WTC11 (cell line): Measurements from ENCODE around the gene SLC25A6. TPM values are rescaled to one million over a fixed set of nuclear protein-coding genes. Genes with fewer than 3 reads are reported as not detected.

Experiments
- ATAC-seq: fragments of 200-7000 bp; cut with Tn5 transposase; 2 replicates; pipeline ENCODE4 v1.10.0; 2021; ENCODE audit warnings: mild to moderate bottlenecking, moderate library complexity
- CTCF ChIA-PET: fragments of 300-600 bp; sonication (Branson Sonifier 250); formaldehyde crosslinking; loops from one replicate; lab custom pipeline; 2021; ENCODE audit warnings: antibody characterized with exemption; lab: Charles Lee
- POLR2A ChIA-PET: fragments of 350-600 bp; sonication (Branson Sonifier 250); formaldehyde crosslinking; loops from one replicate; lab custom pipeline; 2021; ENCODE audit warnings: antibody characterized with exemption; lab: Charles Lee
- DNase-seq: peaks from one replicate; pipeline ENCODE4 v3.0.0; 2021; ENCODE audit warnings: low spot score
- H3K27ac Mint-ChIP-seq: 2 replicates; pipeline ENCODE4 v1.8.0; 2021; ENCODE audit warnings: mixed read lengths
- H3K27me3 Mint-ChIP-seq: 2 replicates; pipeline ENCODE4 v1.8.0; 2021; ENCODE audit warnings: low read depth, mild to moderate bottlenecking, moderate library complexity, mixed read lengths
- H3K36me3 Mint-ChIP-seq: 2 replicates; pipeline ENCODE4 v1.8.0; 2021; ENCODE audit warnings: mixed read lengths
- H3K4me1 Mint-ChIP-seq: 2 replicates; pipeline ENCODE4 v1.8.0; 2022; ENCODE audit warnings: mixed read lengths
- H3K4me3 Mint-ChIP-seq: 2 replicates; pipeline ENCODE4 v1.8.0; 2021; ENCODE audit warnings: mild to moderate bottlenecking, moderate library complexity, mixed read lengths
- H3K9me3 Mint-ChIP-seq: 2 replicates; pipeline ENCODE4 v1.8.0; 2021; ENCODE audit warnings: mixed read lengths
- CTCF ChIP-seq: fragments of 200-600 bp; IDR thresholded peaks from 2 replicates; pipeline ENCODE4 v1.8.0; 2022; ENCODE audit warnings: antibody characterized with exemption
- E2F1 ChIP-seq: sonication (generic); formaldehyde crosslinking; IDR thresholded peaks from 2 replicates; pipeline ENCODE4 v1.8.0; 2022; ENCODE audit warnings: mild to moderate bottlenecking, missing genetic modification reagents
- FOXK1 ChIP-seq: sonication (generic); formaldehyde crosslinking; IDR thresholded peaks from 2 replicates; pipeline ENCODE4 v1.8.0; 2022; ENCODE audit warnings: mild to moderate bottlenecking, moderate library complexity, missing genetic modification reagents
- NFE2L1 ChIP-seq: sonication (generic); formaldehyde crosslinking; IDR thresholded peaks from 2 replicates; pipeline ENCODE4 v1.8.1; 2023; ENCODE audit warnings: missing genetic modification reagents
- PRRX2 ChIP-seq: fragments of 250-450 bp; sonication (Bioruptor Pico); IDR thresholded peaks from 2 replicates; pipeline ENCODE4 v1.8.0; 2021; ENCODE audit warnings: mild to moderate bottlenecking
- STAT6 ChIP-seq: sonication (generic); formaldehyde crosslinking; conservative IDR thresholded peaks from 2 replicates; pipeline ENCODE4 v1.8.1; 2023; ENCODE audit warnings: mild to moderate bottlenecking, low read depth, missing genetic modification reagents, moderate library complexity
- TEAD4 ChIP-seq: sonication (generic); formaldehyde crosslinking; IDR thresholded peaks from 2 replicates; pipeline ENCODE4 v1.8.0; 2022; ENCODE audit warnings: mild to moderate bottlenecking, missing genetic modification reagents
- USF2 ChIP-seq: sonication (generic); formaldehyde crosslinking; IDR thresholded peaks from 2 replicates; pipeline ENCODE4 v1.8.1; 2023; ENCODE audit warnings: mild to moderate bottlenecking, missing genetic modification reagents, moderate library complexity
- ZBTB21 ChIP-seq: sonication (generic); formaldehyde crosslinking; IDR thresholded peaks from 2 replicates; pipeline ENCODE4 v1.8.1; 2023; ENCODE audit warnings: mild to moderate bottlenecking, missing genetic modification reagents, borderline replicate concordance
- ZNF232 ChIP-seq: sonication (generic); formaldehyde crosslinking; IDR thresholded peaks from 2 replicates; pipeline ENCODE4 v1.8.0; 2022; ENCODE audit warnings: mild to moderate bottlenecking, missing genetic modification reagents
- ZNF263 ChIP-seq: sonication (generic); formaldehyde crosslinking; IDR thresholded peaks from 2 replicates; pipeline ENCODE4 v1.8.1; 2022; ENCODE audit warnings: low read depth, mild to moderate bottlenecking, moderate library complexity, missing genetic modification reagents
- ZNF396 ChIP-seq: fragments of 250-450 bp; sonication (Bioruptor Pico); IDR thresholded peaks from 2 replicates; pipeline ENCODE4 v1.8.0; 2021; ENCODE audit warnings: mild to moderate bottlenecking, moderate library complexity, borderline replicate concordance
- ZNF416 ChIP-seq: fragments of 250-450 bp; sonication (Bioruptor Pico); IDR thresholded peaks from 2 replicates; pipeline ENCODE4 v1.9.0; 2021; ENCODE audit warnings: mild to moderate bottlenecking, inconsistent platforms
- ZNF671 ChIP-seq: fragments of 250-450 bp; sonication (Bioruptor Pico); IDR thresholded peaks from 2 replicates; pipeline ENCODE4 v1.8.0; 2021; ENCODE audit warnings: mild to moderate bottlenecking
- total RNA-seq: library from RNA; stranded (reverse); gene quantifications from 3 replicates; pipeline ENCODE4 v1.2.3, GENCODE V29; 2021
- TF ChIP-seq, protein P1 (sequence below): fragments of 250-450 bp; sonication (Bioruptor Pico); IDR thresholded peaks from 2 replicates; pipeline ENCODE4 v1.9.0; 2021; ENCODE audit warnings: moderate library complexity, mild to moderate bottlenecking, inconsistent platforms, borderline replicate concordance
- TF ChIP-seq, protein P2 (sequence below): sonication (generic); formaldehyde crosslinking; IDR thresholded peaks from 2 replicates; pipeline ENCODE4 v1.8.1; 2022; ENCODE audit warnings: low read depth, mild to moderate bottlenecking, moderate library complexity, missing genetic modification reagents, borderline replicate concordance

SLC25A6 gene
- total RNA-seq, 1 experiment from 2014 or later, result 627 TPM

- H3K27ac Mint-ChIP-seq, result peak overlapping the region; percentile 88
- ATAC-seq, result peak; percentile 6
- H3K36me3 Mint-ChIP-seq, result peaks cover 57% of the 10 kb centered on the region
- peaks cover 53% of the 10 kb centered on the region for H3K4me1 Mint-ChIP-seq
- TF ChIP-seq ZNF671, result 0 out of 2 replicates have a peak, but pooled peaks have one; percentile 40
- TF ChIP-seq ZNF416 (CRISPR knock-in tag), result peak; percentile 61; the same call in 1 of the 2 replicates
- no peak for TF ChIP-seq PRRX2 (CRISPR knock-in tag)
- TF ChIP-seq STAT6, result no peak
- TF ChIP-seq E2F1 (CRISPR knock-in tag), result 0 out of 2 replicates have a peak, but pooled peaks have one; percentile 20
- H3K4me3 Mint-ChIP-seq, result peak overlapping the region; percentile 93
- no peaks in the 10 kb centered on the region for H3K27me3 Mint-ChIP-seq
- peak; percentile 84 for DNase-seq
- ChIA-PET POLR2A (no interaction called here), CTCF (no interaction called here)
- no peaks in the 10 kb centered on the region for H3K9me3 Mint-ChIP-seq
These were observed 575 bp downstream of the SLC25A6 start for GRCh38 chrX:1391370-1391706.

GRCh38 chrX:1390621-1391369, 1.1 kb downstream of the SLC25A6 start:
- ChIA-PET POLR2A (no interaction called here), CTCF (no interaction called here)

GRCh38 chrX:1389993-1390285, 2.0 kb downstream of the SLC25A6 start:
- DNase-seq, result no peak
- CTCF ChIA-PET, result no interaction called here
- no peak overlapping the region for H3K27ac Mint-ChIP-seq
- TF ChIP-seq FOXK1 (CRISPR knock-in tag) (no peak), ZNF396 (no peak), ZNF263 (CRISPR knock-in tag) (no peak), TEAD4 (CRISPR knock-in tag) (no peak), USF2 (CRISPR knock-in tag) (no peak), ZBTB21 (CRISPR knock-in tag) (no peak), ZNF232 (CRISPR knock-in tag) (no peak), NFE2L1 (CRISPR knock-in tag) (no peak)
- TF ChIP-seq, protein P1, sequence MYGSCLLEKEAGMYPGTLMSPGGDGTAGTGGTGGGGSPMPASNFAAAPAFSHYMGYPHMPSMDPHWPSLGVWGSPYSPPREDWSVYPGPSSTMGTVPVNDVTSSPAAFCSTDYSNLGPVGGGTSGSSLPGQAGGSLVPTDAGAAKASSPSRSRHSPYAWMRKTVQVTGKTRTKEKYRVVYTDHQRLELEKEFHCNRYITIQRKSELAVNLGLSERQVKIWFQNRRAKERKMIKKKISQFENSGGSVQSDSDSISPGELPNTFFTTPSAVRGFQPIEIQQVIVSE (CRISPR knock-in tag), result no peak
- TF ChIP-seq, protein P2, sequence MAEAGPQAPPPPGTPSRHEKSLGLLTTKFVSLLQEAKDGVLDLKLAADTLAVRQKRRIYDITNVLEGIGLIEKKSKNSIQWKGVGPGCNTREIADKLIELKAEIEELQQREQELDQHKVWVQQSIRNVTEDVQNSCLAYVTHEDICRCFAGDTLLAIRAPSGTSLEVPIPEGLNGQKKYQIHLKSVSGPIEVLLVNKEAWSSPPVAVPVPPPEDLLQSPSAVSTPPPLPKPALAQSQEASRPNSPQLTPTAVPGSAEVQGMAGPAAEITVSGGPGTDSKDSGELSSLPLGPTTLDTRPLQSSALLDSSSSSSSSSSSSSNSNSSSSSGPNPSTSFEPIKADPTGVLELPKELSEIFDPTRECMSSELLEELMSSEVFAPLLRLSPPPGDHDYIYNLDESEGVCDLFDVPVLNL, result no peak
- no peaks in the 10 kb centered on the region for H3K27me3 Mint-ChIP-seq
- no peak for ATAC-seq
- H3K36me3 Mint-ChIP-seq, result peaks cover 59% of the 10 kb centered on the region
- H3K4me1 Mint-ChIP-seq, result peaks cover 42% of the 10 kb centered on the region
- H3K4me3 Mint-ChIP-seq, result peak overlapping the region; percentile 93
- POLR2A ChIA-PET, result no interaction called here
- H3K9me3 Mint-ChIP-seq, result no peaks in the 10 kb centered on the region

More at GRCh38 chrX:1390621-1391369, 1.1 kb downstream of the SLC25A6 start:
- DNase-seq, result peak; percentile 4
- Mint-ChIP-seq H3K9me3 (no peaks in the 10 kb centered on the region), H3K27ac (peak overlapping the region; percentile 88), H3K36me3 (peaks cover 57% of the 10 kb centered on the region), H3K27me3 (no peaks in the 10 kb centered on the region), H3K4me3 (peak overlapping the region; percentile 93), H3K4me1 (peaks cover 50% of the 10 kb centered on the region)
- no peak for TF ChIP-seq CTCF
- no peak for ATAC-seq
